Choroid plexus epithelial cell (primary cell): ENCODE results near the gene GSTA5.

ENCODE experiments used
- DNase-seq: peaks from one replicate; pipeline ENCODE4 v3.0.0-alpha.2; 2010; ENCODE audit warnings: low read depth
- H3K4me3 ChIP-seq: 2 replicates; pipeline ENCODE4 v1.5.1; 2011; ENCODE audit warnings: low read depth, mild to moderate bottlenecking, control low read depth, low read length, moderate library complexity
- TF ChIP-seq, protein P1 (sequence below): conservative IDR thresholded peaks from 2 replicates; pipeline ENCODE4 v1.5.1; 2011; ENCODE audit warnings: low read depth, mild to moderate bottlenecking, control low read depth, inconsistent platforms, low read length, moderate library complexity

Gene GSTA5

DNA sequence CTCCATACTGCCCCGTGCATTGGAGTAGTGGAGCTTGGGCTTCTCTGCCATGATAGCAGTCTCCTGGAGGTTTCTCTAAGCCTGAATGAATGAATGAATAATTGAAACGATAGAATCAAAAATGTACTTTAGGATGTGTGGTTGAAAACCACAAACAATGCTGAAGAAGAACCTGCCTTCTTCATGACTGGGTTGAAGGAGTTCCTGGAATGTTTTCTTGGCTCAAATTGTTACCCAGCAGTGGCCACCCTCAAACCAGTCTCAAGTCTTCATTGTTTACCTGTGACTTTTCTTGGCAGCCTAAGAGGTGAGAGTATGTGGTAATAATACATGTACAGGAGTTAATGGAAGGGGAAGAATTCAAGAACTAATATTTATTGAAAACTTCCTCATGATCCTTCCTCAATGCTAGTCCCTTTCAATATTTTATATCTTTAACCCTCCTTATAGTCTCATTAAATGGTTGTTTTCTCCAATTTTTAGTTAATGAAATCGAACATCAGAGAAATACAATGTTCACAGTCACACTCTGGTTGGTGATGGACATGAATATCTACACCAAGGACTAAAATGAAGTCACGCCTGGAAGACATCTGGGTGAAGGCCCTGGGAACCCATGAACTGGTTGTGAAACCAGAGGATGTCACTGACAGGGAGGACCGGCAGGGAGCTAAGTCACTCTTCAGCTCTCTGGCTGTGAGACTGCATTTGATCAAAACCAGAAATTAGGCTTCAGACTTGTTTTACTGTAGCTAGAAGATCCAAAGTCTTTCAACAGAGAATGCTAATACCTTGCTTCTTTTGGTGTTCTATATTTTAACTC, at the start of gene GSTA5:
GSTA5 (minus strand) TSS at position 51 of the 823 bp plus-strand sequence.
- no peak for DNase-seq
- TF ChIP-seq, protein P1, sequence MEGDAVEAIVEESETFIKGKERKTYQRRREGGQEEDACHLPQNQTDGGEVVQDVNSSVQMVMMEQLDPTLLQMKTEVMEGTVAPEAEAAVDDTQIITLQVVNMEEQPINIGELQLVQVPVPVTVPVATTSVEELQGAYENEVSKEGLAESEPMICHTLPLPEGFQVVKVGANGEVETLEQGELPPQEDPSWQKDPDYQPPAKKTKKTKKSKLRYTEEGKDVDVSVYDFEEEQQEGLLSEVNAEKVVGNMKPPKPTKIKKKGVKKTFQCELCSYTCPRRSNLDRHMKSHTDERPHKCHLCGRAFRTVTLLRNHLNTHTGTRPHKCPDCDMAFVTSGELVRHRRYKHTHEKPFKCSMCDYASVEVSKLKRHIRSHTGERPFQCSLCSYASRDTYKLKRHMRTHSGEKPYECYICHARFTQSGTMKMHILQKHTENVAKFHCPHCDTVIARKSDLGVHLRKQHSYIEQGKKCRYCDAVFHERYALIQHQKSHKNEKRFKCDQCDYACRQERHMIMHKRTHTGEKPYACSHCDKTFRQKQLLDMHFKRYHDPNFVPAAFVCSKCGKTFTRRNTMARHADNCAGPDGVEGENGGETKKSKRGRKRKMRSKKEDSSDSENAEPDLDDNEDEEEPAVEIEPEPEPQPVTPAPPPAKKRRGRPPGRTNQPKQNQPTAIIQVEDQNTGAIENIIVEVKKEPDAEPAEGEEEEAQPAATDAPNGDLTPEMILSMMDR = no peak
- H3K4me3 ChIP-seq = no peak within 1 kb of the TSS

DNA sequence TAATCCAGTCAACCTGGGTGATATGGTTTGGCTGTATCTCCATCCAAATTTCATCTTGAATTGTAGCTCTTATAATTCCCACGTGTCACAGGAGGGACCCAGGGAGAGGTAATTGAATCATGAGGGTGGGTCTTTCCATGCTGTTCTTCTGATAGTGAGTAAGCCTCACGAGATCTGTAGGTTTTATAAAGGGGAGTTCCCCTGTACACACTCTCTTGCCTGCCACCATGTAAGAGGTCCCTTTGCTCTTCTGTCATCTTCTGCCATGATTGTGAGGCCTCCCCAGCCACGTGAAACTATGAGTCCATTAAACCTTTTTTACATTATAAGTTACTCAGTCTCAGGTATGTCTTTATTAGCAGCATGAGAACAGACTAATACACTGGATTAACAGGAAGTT, 49.4 kb upstream of the GSTA5 start:
- TF ChIP-seq, protein P1 = no peak
- H3K4me3 ChIP-seq = no peak overlapping the region
- no peak for DNase-seq

DNA sequence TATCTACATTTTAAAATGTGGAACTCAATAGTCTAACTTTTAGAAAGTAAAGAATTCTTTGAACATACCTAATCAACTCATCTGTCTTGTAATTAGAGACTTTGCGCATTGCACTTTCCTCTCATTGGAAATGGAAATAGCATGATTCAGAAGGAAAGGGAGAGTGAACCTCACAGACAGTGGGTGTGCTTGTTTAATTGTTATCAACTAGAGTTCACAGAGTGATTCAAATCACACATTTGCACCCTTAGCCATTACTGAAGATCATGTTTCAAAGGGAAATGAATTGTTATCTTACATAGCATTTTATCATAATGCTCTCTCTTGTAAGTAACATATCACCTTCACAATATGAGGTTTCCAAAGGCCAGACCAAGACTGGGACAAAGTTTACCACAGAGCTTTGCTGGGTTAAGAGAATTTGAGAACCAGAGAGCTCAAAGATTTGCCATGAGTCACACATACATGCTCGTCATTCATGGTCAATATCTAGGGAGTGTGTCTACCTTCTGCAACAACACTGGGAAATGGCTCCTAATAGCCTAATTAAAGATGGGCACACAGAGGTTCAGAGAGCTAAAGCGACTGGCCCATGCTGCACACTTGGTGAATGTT, 47.4 kb upstream of the GSTA5 start:
- TF ChIP-seq, protein P1 = no peak
- no peak overlapping the region for H3K4me3 ChIP-seq
- no peak for DNase-seq

DNA sequence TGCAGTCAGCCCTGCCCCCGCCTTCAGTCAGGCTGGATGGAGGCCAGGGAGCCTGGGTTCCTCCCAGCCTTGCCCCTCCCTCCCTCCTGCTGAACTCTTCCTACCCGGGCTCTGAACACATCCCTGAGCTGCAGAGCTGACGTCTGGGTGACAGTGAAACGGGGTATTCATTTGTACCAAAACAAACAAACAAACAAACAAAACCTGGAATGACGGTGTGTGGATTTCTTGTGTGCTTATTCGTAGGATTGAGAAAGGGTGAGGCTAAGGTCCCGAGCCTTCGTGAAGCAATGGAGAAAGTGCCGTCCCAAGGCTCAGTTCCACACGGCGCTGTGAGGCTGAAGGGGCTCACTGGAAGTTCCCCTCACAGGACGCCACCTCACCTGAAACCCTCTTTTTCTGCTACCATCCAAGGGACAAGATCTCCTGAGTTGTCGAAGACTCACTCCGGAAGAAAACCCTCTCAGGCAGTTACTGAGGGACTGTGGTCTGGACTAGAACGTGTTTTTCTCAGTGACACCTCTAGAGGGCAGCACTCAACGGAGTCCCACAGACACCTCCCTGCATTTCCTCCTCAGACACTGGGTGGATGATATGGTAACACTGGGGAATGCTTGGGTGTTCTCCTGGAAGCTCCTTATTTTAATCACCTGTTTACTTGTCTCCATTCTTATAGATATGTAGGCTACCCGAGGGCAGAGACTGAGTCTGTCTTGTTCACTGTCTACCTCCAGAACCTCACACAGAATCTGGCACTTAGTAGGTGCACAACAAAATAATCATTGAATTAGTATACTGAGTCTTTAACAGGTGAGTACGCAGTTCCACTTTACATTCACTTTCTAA, 41.6 kb upstream of the GSTA5 start:
- peak overlapping the region; percentile 61 for H3K4me3 ChIP-seq
- TF ChIP-seq, protein P1 = peak; percentile 83
- peak; percentile 78 for DNase-seq

DNA sequence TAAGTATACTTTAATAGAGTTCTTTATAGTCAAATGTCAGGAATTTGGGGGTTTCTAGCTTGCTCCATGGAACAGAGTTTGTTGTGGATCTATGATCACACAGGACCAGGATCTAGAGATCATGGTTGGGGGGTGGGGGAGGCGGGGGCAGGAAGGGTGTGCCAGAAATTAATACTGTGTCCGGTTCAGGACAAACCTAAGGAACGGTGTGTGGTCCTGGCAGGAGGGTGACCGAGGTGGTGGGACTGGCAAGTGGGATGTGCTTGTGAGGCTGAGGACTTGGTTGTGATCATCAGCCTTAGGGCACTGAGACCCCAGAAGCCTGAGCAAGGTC, 41.0 kb upstream of the GSTA5 start:
- no peak overlapping the region for H3K4me3 ChIP-seq
- DNase-seq = no peak
- TF ChIP-seq, protein P1 = no peak

DNA sequence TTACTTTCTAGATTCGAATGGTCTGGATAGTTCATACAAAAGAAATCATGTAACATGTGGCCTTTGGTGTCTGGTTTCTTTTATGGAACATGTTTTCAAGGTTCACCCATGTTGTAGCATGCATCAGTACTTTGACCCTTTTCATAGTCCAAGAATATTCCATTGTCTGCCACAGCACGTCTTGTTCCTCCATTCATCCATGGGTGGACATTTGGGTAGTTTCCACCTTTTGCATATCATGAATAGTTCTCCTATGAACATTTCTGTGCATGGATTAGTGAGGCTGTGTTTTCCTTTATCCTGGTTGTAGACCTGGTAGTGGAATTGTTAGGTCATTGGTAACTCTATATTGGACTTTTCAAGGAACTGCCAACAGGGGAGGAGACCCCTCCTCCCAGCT, 37.2 kb upstream of the GSTA5 start:
- TF ChIP-seq, protein P1 = no peak
- no peak overlapping the region for H3K4me3 ChIP-seq
- DNase-seq = no peak
